Suprapubic skin (tissue), 4 donors: ENCODE measurements around the gene NAV3.

ENCODE experiments used
- CTCF ChIP-seq, 2 donors: fragments of 200-600 bp in 1 of 2; fragments of 450-650 bp in 1 of 2; sonication (generic) in 1 of 2; IDR thresholded peaks; one replicate each; pipeline ENCODE4 v1.5.1; 2016 to 2019; ENCODE audit warnings: antibody characterized with exemption in 2 of 2, mild to moderate bottlenecking in 1 of 2, moderate library complexity in 1 of 2
- POLR2A ChIP-seq, 2 donors: fragments of 450-650 bp; IDR thresholded peaks; one replicate each; pipeline ENCODE4 v1.6.1; 2017; ENCODE audit warnings: antibody characterized with exemption in 2 of 2, mild to moderate bottlenecking in 2 of 2, moderate library complexity in 2 of 2
- POLR2AphosphoS5 ChIP-seq, 3 donors: sonication (generic); formaldehyde crosslinking; IDR thresholded peaks; one replicate each; pipeline ENCODE4 v1.6.1; 2017; ENCODE audit warnings: antibody characterized with exemption in 3 of 3

- TF ChIP-seq CTCF (IDR thresholded peaks at IDR 0.05), result no peak
- no peak for TF ChIP-seq POLR2AphosphoS5 (IDR thresholded peaks at IDR 0.05)
- TF ChIP-seq POLR2A (IDR thresholded peaks at IDR 0.05), result no peak
Observed at GRCh38 chr12:77891518-77892147, 60.9 kb downstream of the NAV3 start.
